GM19351 (cell line): ENCODE data around the gene EIF5.
"Not testable (repeated sequence)": the region's sequence is repeated elsewhere in the genome, so short reads cannot be mapped to it uniquely, and the experiment has no call there.

Experiments
- ATAC-seq: cut with Tn5 transposase; IDR thresholded peaks from one replicate; pipeline ENCODE4 v1.9.1; 2021; ENCODE audit warnings: mild to moderate bottlenecking, moderate library complexity; ENCODE audit not compliant: unreplicated experiment

Gene EIF5

DNA sequence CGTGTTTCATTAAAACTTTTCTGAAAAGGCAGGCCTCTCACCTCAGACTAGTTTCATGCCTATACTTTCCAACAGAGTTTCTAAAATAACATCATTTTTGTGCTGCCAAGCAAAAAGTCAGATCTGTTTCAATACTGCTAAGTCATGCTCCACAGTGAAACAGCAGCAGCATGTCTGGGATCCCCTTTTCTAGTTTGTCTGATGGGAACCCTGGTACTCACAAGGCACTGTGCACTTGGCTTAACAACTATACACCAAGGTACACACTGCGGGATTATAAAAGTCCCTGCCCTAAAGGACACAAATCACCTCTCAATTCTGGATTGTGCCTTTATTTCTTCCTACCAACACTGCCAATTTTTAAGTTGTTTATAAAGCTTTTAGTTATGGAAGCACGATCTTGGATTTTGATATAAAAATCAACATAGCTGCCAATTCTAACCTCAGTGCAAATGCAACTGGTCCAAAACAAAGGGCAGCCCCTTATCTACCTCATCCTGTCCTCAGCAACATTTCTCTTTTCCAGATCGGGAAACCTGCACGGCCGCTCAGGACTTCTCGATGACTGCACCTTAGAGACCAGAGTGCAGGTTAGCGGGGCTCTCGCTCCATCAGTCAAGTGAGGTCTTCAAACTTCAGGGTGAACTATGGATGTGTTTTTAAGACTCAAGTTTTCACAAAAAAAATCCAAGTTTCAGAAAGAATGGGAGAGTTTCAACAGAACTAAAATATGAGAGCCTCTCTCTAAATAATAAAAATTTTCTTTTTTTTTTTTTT is 1.7 kb upstream of the EIF5 start:
- no peak for ATAC-seq

DNA sequence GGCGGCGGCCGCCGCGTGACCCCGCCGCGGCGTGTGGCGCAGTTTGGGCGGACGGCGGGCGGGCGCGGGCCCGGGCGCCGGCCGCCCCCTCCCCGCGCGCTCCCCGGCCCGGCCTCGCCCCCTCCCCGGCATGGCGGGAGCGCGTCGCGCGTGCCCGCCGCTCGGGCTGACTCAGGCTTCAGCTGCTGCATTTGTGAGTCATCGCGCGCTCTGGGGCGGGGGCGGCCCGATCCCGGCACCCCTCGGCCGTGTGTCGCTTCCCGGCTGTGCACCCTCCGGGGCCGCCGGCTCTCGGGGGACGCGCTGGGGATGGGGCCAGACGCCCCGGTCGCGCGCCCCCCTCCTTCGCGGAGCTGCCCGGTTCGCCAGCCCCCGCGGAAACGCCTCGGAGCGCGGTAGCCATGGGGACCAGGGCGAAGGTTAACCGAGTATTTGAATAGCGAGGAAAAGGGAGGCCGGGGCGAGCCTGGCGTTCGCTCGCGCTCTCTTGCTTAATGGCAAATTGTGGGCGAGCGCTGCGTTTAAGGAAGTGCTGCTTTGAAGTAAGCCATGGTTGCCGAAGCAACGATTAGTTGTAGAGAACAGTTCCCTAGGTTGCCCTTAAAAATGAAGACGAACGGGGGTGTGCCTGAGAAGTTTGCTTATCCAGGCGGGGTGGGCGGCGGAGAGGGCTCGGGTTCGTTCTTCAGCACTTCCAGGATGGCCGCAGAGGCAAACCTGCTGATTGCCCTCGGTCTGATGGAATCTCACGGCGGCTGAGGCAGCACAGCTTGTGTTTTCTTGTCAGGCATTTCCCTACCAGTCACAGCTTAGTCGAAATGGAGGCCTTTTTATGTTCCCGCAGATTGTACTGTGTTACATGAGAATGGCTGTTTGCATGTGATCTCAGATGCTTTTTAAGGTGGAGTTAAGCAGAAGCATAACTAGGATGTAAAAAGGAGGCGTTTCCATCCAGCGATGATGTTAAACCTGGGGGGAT is 896 bp downstream of the EIF5 start:
- ATAC-seq, result peak; percentile 25

DNA sequence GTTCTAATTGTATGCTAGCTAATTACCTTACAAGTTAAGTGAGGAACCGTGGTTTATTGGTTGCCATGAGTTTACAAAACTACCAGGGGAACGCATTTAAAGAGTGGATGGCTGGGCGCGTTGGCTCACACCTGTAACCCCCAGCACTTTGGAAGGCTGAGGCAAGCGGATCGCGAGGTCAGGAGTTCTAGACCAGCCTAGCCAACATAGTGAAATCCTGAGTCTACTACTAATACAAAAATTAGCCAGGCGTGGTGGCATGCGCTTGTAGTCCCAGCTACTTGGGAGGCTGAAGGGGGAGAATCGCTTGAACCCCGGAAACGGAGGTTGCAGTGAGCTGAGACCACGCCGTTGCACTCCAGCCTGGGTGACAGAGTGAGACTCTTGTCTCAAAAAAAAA is 2.2 kb downstream of the EIF5 start:
- no peak for ATAC-seq

DNA sequence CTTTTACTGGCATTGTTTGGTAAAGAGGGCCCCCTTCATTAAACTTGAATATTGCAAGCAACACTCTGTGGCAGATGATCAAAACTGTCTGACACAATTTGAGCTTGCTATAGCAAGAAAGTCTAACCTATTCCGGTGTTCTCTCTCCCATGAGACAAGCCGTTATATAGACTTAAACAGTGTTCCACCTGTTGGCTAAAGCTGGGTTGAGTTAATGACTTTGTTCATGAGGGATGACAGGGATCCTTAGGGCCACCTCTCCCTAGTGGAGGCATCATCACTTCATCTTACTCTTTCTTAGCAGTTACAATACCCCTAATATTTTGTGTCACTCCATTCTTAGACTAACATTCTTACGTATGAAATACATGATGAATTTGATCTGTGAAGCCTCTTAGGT is 3.8 kb downstream of the EIF5 start:
- ATAC-seq, result no peak

DNA sequence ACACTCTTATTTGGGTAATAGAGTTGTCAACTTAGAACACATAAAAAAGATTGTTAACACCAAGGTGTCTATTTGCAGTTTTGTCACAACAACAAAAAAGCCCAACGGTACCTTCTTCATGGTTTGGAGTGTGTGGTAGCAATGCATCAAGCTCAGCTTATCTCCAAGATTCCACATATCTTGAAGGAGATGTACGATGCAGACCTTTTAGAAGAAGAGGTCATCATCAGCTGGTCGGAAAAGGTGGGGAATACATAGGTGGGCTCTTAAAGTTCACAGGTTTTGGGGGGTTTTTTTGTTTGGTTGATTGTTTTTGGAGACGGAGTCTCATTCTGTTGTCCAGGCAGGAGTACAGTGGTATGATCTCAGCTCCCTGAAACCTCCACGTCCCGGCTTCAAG is 5.5 kb downstream of the EIF5 start:
- ATAC-seq, result no peak

DNA sequence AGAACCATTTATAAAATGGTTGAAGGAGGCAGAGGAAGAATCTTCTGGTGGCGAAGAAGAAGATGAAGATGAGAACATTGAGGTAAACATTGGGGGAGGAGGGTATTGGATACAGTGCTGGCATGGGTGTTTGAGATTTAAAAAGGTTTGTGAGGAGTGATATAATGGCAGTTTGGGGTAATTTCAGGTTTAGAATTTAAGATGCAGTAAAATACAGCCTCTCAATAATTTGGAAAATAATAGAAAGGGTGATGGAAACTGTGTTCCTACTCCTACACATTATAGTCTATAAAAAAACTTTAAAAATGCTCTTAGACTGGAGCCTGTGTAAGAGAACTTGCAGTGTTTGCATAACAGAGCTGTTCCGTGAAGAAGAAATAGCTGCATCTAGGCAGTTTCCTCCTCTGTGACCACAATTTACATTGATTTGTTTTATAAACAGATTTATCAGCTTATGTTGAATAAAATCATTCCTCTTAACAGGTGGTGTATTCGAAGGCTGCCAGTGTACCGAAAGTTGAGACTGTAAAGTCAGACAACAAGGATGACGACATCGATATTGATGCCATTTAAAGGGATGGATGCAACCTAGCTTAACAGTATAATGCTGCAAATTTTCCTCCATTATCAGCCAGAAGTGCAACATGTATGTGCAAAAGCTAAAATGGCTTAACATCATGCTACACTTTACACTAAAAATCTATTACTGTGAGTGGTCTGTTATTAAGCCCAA is 6.6 kb downstream of the EIF5 start:
- no peak for ATAC-seq

DNA sequence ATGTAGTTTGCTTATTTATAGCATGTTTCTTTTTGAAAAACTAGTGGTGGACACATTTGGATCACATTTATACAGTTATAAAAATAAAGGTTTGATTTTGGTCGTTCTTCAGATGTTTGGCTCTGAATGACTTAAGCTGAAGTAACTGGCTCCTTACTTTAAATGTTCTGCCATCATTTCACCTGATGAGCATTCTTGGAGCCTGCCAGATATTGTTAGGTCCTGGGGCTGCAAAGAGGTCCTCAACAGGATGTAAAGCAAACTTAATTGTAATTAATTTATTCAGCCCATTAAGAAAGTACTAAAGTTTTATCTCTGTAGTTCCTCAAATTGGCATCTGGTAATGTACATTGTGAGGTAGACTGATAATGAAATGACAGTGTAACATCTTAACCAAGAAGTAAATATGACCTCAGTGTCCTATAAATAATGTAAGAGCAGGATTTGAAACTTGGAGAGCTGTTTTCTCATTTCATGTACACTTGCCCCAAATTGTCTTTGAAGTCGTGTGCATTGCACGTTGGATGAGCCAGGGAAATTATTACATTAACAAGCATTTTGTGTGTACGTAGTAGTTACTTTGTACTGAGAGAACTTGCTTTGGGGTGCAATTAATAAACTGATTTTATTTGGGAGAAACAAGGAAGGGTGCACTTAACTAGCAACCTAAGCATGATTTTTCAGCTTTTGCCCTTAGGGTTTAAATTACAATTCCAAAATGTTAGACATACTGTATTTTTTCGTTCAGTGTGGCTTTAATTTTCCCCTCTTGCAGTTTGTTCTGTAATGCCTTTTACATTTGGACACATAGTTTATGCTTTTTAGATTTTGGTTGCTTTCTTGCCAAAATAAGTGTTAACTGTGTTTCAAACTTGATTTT is 7.5 kb downstream of the EIF5 start:
- ATAC-seq, result no peak

DNA sequence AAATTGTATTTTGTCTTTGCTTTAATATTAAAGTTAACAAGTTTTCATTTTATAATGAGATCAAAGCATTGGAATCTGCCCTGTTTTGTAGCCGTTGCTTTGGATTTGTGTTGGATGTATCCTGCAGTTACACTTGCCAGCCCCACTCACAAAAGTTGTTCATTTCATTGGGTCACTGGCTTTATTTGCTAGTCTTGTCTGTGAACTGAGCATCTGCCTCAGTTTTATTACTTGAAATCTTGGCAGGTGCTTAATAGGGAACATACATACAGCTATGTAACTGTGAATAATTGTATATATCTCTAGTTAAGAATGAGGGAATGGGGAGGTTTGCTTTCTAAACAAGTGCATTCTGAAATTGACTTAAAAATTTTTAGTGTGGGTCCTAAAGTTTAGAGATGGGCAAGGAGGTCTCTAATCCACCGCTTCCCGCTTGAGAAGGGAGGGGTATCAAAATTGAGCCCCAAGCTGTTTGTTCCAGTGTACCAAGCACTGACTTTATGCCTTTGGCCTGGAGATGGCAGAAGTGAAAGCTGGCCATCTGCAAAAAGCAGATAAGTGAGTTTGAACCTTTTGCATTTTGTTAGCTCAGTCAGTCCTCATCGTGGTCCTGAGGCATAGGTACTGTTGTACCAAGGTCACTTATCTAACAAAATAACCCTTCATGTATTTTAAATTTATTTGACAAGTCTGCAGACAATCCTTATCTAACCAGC is 9.3 kb downstream of the EIF5 start:
- no peak for ATAC-seq

DNA sequence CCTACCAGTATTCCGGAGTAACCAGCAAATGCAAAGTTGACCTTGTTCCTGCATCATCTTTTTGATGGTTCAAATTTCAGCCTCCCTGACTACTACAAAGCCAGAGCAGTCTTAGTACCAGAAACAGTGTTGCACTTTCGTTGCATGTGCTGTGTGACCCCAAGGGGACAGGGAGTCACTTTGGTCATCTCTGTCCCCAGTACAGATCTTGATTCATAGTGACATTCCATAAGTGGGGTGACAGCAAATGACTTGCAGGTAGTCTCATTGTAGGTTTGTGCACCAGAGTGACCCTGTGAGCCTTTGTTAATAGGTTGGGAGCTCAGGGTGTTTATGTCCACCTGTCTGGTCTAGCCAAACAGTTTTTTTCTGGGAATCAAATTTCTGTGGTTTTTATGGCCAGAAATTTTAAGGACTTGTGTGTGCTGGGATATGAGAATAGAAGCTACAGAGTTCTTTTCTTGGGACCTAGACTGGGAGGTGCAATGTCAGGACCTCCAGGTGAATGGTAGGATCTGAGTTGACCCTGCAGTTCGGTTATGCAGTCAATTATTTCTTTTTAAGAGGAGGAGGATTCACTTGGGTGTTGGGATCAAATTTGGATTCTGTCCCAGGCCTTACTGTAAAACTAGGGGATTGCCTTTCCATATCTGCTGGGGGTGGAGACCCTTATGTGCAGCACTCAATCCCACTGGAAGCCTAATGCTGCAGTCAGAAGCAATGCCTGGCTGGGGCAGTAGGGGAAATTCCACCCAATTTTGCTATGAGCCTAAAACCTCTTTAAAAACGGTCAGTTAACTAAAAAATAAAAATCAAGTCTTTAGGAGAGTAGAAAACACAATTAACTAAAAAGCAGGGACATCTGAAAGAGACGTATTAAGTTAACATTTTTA is 10.1 kb downstream of the EIF5 start:
- no peak for ATAC-seq

DNA sequence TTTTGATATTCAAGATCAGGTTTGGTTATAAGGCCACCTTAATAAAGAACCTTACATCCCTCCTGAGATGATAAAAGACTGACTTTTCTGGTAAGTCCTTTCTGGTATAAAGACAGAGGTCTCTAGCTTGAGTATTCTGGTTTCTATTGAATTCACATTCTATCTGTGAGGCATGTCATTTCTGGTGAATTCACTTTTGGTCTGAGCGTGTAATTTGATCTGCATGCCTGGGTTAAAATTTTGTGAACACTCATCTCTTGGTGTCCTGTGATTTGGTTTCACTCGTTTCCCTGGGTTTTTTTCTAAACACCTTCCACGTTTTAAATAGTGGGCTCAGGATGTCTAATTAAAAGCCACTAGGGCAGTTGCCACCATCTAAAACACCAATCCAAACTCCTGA is 12.2 kb downstream of the EIF5 start:
- no peak for ATAC-seq

DNA sequence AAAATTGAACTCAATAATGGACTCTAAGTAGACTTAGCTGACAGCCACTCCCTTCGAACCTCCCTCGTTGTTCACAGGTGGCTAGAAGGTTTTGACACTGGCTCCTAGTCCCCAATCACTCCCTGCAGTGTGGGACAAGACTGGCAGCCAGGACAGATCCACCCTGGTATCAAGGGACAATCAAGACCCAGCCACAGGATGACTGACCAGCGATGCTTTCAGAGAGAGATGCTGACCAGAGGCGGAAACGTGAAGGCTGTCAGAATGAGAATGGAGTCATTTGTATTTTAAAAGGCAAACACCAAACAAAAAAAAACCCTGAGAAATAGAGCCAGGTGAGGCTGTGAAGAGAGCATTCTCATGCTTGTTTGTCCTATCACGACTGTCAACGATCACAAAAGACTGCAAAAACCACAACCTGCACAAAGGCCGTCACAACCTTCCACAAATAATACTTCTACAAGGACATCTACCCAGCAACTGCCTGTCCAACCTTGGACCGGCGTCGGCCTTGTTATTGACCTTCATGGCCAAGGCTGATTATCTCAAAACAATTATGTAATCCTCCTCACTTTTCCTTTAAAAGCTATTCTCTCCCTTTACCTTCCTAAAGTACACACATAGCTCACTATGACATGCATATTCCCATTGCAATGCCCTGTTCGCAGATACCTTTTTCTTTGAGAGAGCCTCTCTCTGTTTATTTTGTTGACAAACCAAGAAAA is 13.2 kb downstream of the EIF5 start:
- no peak for ATAC-seq

DNA sequence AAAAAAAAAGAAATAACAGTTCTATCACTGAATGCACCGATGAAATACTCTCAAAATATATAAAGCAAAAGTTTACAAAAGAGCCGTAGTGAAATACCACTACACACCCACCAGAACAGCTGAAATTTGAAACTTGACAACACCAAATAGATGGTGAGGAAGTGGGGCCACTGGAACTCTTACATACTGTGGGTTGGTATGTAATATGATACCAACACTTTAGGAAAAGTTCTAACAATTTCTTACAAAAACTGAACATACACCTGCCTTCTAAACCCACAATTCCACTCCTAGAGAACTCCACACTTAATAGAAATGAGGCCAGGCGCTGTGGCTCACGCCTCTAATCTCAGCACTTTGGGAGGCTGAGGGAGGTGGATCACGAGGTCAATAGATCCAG is 14.1 kb downstream of the EIF5 start:
- ATAC-seq, result no peak

DNA sequence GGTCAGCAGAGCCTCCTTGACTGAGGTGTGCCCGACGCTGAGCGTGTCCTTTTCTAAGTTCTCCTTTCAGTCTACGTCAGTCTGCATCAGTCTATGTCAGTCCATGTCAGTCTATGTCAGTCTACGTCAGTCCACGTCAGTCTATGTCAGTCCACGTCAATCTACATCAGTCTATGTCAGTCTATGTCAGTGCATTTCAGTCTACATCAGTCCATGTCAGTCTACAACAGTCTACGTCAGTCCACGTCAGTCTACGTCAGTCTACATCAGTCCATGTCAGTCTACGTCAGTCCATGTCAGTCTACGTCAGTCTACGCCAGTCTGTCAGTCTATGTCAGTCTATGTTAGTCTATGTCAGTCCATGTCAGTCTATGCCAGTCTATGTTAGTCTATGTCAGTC is 15.9 kb downstream of the EIF5 start:
- ATAC-seq, result no peak

DNA sequence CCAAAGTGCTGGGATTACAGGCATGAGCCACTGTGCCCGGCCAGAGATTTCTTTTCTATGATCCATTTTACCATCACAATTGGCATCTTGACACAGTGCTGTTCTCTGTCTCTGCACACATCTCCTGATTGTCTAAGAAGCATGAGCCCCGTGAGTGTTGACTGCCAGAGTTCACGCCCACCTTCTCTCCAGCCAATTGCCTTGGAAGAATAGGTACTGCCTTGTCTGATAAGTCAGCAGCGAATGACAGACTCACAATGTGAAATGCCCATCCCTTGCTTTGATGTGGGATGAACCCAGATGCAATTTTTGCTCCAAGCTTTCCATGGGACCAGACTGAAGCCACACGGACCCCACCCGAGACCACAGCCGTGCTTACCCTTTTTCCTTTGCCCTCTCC is 19.3 kb downstream of the EIF5 start:
- no peak for ATAC-seq

DNA sequence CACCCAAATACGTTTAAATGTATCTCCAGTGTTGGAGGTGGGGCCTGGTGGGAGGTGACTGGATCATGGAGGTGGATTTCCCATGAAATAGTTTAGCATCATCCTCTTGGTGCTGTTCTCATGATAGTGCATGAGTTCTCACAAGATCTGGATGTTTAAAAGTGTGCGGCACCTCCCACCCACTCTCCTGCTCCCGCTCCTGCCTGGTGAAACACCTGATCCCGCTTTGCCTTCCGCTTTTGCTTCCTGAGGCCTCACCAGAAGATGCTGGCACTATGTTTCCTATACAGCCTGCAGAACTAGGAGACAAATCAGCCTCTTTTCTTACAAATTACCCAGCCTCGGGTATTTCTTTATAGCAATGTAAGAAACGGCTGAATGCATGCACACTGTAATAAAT is 20.1 kb downstream of the EIF5 start:
- no peak for ATAC-seq

DNA sequence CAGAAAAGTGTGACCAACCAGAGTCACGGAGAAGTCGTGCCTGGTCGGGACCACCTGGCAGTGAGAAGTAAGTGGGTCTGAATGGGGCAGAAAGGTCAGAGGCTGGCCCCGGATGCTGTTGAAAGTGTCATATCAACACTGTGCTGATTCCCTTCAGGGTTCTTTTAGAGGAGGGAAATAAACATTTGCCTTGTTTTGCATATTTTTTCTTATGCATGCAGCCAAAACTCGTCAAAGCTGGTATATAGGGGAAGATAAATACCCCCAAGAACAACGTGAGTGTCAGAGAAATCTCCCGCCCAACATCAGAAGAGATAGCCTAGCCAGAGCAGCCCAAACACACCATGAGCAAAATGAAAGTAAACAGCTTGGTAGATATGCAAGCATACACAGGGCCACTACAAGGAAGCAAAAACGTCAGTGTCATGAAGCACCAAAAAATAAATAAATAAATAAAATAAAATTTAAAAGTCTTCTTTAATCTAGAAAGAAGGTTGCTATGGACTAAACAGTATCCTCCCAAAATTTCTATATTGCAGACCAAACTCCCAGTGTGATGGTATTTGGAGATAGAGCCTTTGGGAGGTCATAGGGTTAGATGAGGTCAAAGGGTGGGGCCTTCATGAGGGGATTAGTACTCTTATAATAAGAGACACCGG is 22.1 kb downstream of the EIF5 start:
- no peak for ATAC-seq

DNA sequence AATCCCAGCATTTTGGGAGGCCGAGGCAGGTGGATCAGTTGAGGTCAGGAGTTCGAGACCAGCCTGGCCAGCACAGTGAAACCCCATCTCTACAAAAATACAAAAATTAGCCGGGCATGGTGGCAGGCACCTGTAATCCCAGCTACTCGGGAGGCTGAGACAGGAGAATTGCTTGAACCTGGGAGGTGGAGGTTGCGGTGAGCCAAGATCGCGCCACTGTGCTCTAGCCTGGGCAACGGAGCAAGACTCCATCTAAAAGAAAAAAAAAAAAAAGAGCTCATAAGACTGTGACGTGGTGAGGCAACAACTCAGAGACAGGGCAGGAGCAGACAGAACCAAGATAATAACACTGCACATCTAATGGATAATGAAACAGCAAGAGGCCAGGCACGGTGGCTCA is 23.5 kb downstream of the EIF5 start:
- not testable (repeated sequence) for ATAC-seq

DNA sequence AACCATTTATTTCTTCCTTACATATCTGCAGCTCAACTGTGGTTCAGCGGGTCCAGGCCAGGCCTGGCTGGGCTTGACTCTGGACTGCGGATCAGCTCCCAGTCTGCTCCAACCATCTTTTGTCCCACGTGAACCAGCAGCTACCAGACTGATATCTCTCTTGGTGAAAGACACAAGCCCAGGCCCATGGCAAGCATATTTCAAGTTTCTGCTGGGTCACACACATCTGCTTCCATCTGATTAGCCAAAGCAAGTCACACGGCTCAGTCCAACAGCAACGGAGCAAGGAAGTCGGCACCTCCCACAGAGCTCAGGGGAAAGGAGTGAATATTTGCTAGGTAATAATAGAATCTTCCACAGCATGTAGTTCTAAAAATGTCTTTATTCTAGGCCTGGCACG is 26.5 kb downstream of the EIF5 start:
- no peak for ATAC-seq
